ENCODE data around the gene ZNF133.
"Not testable (repeated sequence)": the region's sequence is repeated elsewhere in the genome, so short reads cannot be mapped to it uniquely, and the experiment has no call there.

ZNF133 gene

DNA sequence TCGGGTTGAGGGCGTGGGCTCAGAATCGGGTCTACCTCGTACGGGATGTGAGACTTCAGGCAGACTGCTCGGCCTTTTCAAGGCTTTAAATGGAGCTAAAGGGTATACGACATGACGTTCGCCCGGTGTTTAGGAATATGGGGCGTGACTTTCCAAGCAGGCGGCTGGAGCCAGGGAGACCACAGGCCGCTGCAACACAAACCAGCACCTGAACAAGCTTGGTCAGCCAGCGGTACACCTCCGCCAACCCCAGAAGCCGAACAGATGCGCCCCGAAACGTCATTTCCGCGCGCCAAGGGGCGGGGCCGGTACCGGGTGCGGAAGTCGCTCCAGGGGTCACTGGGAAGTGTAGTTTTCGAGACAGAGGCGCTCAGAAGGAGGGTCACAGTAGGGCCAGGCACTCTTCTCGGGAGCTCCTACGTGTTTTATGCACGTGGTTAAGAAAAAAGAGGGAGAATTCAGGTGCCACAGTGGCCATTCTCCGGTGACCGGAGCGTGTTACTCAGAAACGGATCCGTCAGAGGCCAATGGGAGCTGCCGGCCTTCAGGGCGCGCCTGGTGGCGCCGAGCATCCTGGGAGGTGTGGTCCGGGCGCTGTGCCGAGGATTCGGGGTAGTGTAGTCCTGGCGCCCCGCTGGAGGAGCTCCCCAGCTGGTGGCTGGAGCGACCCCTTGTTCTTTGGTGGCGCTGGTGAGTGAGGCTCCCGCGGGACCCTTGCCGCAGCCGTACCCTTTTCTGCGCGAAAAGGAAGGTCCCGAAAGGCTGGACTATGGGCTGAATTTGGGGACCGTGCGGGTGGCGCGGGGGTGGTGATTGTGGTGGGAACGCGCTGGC is at the start of gene ZNF133:
Gene ZNF133, plus strand, starts transcription at position 613 of the 834 bp plus-strand sequence. CDS start 17,160 bp downstream, outside the sequence.
- H3K4me3 ChIP-seq (ENCODE audit: low read depth, low read length) = peak within 1 kb of the TSS; percentile 96
- in situ Hi-C loops (cut with HindIII; ENCODE audit: low pct_ligation_motif_present, low sequenced_read_pairs) = no loop called here
- no peaks in the 10 kb centered on the region for H3K36me3 ChIP-seq (replicated peaks)
- peak within 1 kb of the TSS; percentile 93 for H3K27ac ChIP-seq
- DNase-seq = peak; percentile 93
- no peaks in the 10 kb centered on the region for H3K27me3 ChIP-seq (replicated peaks)
- TF ChIP-seq, protein P1, sequence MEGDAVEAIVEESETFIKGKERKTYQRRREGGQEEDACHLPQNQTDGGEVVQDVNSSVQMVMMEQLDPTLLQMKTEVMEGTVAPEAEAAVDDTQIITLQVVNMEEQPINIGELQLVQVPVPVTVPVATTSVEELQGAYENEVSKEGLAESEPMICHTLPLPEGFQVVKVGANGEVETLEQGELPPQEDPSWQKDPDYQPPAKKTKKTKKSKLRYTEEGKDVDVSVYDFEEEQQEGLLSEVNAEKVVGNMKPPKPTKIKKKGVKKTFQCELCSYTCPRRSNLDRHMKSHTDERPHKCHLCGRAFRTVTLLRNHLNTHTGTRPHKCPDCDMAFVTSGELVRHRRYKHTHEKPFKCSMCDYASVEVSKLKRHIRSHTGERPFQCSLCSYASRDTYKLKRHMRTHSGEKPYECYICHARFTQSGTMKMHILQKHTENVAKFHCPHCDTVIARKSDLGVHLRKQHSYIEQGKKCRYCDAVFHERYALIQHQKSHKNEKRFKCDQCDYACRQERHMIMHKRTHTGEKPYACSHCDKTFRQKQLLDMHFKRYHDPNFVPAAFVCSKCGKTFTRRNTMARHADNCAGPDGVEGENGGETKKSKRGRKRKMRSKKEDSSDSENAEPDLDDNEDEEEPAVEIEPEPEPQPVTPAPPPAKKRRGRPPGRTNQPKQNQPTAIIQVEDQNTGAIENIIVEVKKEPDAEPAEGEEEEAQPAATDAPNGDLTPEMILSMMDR (IDR thresholded peaks at IDR 0.05; ENCODE audit: low read depth, low read length, missing control alignments) = peak; percentile 20

DNA sequence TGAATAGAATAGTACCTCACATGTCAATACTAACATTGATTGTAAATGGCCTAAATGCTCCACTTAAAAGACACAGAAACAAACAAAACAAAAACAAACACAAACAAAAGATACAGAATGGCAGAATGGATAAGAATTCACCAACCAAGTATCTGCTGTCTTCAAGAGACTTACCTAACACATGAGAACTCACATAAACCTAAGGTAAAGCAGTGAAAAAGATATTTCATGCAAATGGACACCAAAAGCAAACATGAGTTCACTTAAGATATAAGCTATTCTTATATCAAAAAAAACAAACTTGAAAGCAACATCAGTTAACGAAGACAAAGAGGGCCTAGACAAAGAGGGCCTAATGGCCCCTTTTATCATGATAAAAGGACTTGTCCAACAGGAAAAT is 47.3 kb upstream of the ZNF133 start:
- no peak overlapping the region for H3K27ac ChIP-seq
- no peaks in the 10 kb centered on the region for H3K36me3 ChIP-seq (replicated peaks)
- H3K4me3 ChIP-seq (ENCODE audit: low read depth, low read length) = no peak overlapping the region
- in situ Hi-C loops (cut with HindIII; ENCODE audit: low pct_ligation_motif_present, low sequenced_read_pairs) = no loop called here
- no peak for DNase-seq
- no peaks in the 10 kb centered on the region for H3K27me3 ChIP-seq (replicated peaks)
- TF ChIP-seq, protein P1 (IDR thresholded peaks at IDR 0.05; ENCODE audit: low read depth, low read length, missing control alignments) = no peak

DNA sequence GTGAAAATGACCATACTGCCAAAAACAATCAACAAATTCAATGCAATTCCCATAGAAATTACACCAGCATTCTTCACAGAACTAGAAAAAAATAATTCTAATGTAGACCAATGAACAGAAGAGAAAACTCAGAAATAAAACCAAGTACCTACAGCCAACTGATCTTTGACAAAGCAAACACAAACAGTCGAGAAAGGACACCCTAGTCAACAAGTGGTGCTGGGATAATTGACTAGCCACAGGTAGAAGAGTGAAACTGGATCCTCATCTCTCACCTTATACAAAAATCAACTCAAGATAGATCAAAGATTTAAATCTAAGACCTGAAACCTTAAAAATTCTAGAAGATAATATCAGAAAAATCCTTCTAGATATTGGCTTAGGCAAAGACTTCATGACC is 44.5 kb upstream of the ZNF133 start:
- DNase-seq = no peak
- in situ Hi-C loops (cut with HindIII; ENCODE audit: low pct_ligation_motif_present, low sequenced_read_pairs) = no loop called here

DNA sequence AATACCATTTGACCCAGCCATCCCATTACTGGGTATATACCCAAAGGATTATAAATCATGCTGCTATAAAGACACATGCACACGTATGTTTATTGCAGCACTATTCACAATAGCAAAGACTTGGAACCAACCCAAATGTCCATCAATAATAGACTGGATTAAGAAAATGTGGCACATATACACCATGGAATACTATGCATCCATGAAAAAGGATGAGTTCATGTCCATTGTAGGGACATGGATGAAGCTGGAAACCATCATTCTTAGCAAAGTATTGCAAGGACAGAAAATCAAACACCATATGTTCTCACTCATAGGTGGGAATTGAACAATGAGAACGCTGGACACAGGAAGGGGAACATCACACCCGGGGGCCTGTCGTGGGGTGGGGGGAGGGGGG is 39.8 kb upstream of the ZNF133 start:
- in situ Hi-C loops (cut with HindIII; ENCODE audit: low pct_ligation_motif_present, low sequenced_read_pairs); H3K27me3 ChIP-seq (replicated peaks); H3K36me3 ChIP-seq (replicated peaks); H3K4me3 ChIP-seq (ENCODE audit: low read depth, low read length); DNase-seq; H3K27ac ChIP-seq: not testable (repeated sequence)

More for the DNA sequence above, 44.5 kb upstream of the ZNF133 start:
- H3K27me3 ChIP-seq (replicated peaks) = no peaks in the 10 kb centered on the region
- no peaks in the 10 kb centered on the region for H3K36me3 ChIP-seq (replicated peaks)
- H3K27ac ChIP-seq = no peak overlapping the region
- TF ChIP-seq, protein P1 (IDR thresholded peaks at IDR 0.05; ENCODE audit: low read depth, low read length, missing control alignments) = no peak
- H3K4me3 ChIP-seq (ENCODE audit: low read depth, low read length) = no peak overlapping the region

DNA sequence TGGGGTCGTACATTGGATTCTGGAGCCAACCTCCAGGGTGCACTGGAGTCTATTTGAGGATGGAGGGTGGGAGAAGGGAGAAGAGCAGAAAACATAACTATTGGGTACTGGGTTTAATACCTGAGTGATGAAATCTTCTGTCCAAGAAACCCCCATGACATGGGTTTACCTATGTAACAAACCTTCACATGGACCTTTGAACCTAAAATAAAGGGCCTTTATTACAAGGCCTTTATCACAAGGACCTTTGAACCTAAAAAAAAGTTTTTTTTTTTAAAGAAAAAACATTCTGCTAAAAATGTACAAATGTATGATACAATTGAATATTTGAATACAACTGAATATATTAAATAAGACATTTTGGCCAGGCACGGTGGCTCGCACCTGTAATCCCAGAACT is 38.1 kb upstream of the ZNF133 start:
- H3K27me3 ChIP-seq (replicated peaks) = no peaks in the 10 kb centered on the region
- TF ChIP-seq, protein P1 (IDR thresholded peaks at IDR 0.05; ENCODE audit: low read depth, low read length, missing control alignments) = no peak
- in situ Hi-C loops (cut with HindIII; ENCODE audit: low pct_ligation_motif_present, low sequenced_read_pairs) = no loop called here

DNA sequence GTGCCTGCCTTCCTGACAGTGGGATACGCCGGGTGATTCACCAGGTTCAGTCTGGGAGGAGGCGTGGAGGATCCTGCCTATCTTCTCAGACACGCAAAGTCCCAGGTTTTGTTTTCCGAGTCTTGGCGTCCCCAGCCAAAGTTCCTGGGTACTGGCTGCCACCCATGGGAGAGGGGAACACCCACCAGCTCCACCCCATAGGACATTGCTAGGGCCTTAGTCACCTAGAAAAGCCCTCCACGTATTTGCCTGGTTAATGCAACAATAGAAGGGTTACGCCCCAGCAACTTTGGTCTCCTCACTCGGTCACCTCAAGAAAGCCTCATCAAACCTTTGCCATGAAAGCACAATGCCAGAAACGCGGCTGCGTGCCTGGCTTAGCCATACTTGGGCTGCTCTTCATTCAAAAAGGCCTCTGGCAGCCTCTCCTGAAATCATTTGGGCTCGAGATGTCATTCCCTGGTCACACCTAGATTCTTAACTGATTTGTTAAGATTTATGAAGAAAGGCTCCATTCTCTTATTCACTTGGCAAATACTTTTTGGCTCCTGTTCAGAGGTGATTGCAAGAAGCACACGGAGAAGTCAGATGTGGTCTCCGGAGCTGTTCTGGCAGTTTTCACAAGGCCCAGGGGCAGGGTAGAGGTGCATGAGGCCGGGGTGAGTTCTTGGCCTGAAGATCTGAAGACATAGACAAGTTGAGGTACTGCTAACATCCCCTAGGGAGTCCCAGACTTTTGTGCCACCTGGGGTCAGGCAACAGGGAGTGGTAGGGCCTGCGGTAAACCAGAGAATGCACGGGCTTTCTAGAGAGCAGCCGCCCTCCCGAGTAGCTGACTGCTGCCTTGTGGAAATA is 35.5 kb upstream of the ZNF133 start:
- TF ChIP-seq, protein P1 (IDR thresholded peaks at IDR 0.05; ENCODE audit: low read depth, low read length, missing control alignments) = no peak
- DNase-seq = no peak
- H3K4me3 ChIP-seq (ENCODE audit: low read depth, low read length) = no peak overlapping the region
- in situ Hi-C loops (cut with HindIII; ENCODE audit: low pct_ligation_motif_present, low sequenced_read_pairs) = no loop called here
- no peaks in the 10 kb centered on the region for H3K27me3 ChIP-seq (replicated peaks)
- H3K27ac ChIP-seq = no peak overlapping the region
- no peaks in the 10 kb centered on the region for H3K36me3 ChIP-seq (replicated peaks)

More for the DNA sequence above, 38.1 kb upstream of the ZNF133 start:
- no peak for DNase-seq
- Histone ChIP-seq H3K27ac (no peak overlapping the region), H3K4me3 (ENCODE audit: low read depth, low read length) (no peak overlapping the region), H3K36me3 (replicated peaks) (no peaks in the 10 kb centered on the region)

All from brain microvascular endothelial cell (primary cell).